HG02571 (cell line): ENCODE data around the gene TBC1D10A.

Experiments used
- ATAC-seq: cut with Tn5 transposase; IDR thresholded peaks from one replicate; pipeline ENCODE4 v1.9.1; 2021; ENCODE audit warnings: mild to moderate bottlenecking, moderate library complexity; ENCODE audit not compliant: unreplicated experiment

Gene TBC1D10A

DNA sequence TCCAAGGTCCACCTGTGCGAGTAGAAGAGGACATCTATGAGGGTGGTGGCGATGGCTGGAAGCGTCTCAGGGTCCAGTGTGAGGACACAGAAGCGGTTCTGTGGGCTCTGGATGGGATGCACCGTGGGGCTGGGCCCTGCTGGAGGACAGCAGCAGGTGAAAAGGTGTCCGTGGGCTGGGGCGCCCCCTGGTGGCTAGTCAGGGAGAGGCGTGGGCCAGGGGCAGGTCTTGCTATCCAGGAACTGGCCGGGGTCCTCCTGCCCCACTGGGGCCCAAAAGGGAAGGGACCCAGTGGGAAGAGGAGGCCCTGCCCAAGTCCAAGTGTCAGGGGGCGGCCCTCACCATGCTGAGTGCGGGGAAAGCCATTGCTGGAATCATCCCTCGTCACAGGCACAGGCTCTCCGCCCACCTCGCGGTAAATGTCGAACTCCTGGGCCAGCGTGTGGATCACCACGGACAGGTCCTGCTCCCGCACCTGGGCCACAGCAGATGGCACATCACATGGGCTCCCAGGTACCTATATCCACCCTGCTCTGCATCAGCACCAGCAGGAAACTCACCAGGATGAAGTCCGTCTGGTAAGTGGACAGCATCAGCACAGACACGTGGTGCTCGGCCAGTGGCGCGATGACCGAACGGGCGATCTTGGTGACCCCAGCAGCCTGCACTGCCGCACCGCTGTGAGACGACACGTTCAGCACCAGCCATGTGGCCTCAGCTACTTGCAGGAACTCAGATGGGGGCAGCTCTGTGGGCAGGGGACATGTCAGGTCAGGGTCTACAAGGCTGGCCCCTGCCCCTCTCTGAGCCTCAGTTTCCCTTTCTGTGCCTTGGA lies 39.7 kb downstream of the TBC1D10A start:
- no peak for ATAC-seq

- ATAC-seq = no peak
Measured at GRCh38 chr22:30286331-30286730, 40.4 kb downstream of the TBC1D10A start.

- no peak for ATAC-seq
Measured at GRCh38 chr22:30285846-30286200, 40.9 kb downstream of the TBC1D10A start.

- no peak for ATAC-seq
Measured at GRCh38 chr22:30285176-30285845, 41.4 kb downstream of the TBC1D10A start.

- ATAC-seq = no peak
Measured at GRCh38 chr22:30284666-30285065, 42.1 kb downstream of the TBC1D10A start.

DNA sequence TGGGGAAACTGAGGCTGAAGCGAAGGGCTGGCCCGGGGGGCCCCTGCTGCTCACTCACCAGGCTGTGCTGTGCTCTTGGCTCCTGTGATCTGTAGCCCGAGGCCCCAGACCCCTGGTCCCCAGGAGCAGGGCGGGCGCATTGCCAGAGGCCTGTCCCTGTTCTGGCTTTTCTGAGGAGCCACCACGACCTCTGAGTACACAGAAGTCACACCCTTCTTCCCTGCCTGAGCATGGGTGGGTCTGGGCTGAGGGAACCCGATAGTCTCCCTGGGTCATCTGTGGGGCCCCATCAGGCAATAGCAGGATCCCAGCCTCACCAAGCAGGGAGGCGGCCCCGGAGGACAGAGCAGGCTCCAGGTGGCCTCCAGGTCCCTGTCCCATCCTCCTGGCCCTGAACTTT lies 42.6 kb downstream of the TBC1D10A start:
- no peak for ATAC-seq

DNA sequence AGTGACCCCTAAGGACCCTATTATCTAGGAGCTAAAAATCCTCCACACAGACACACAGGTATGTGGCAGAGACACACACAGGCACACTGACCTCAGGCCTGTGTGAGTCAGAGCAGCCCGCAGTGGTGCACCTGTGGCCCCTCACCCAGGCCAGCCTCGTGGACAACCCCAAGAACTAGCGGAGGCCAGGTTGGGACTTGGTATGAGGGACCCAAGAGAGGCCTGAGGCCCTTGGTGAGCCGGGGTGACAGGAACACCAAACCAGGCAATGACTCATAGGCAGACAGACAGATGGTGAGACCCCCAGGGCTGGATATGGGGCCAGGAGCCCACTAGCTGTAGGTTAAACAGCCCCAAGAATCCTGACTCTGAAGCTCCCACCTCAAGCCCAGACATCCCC lies 43.4 kb downstream of the TBC1D10A start:
- ATAC-seq = no peak

- no peak for ATAC-seq
Measured at GRCh38 chr22:30282616-30283046, 44.1 kb downstream of the TBC1D10A start.

GRCh38 chr22:30280505-30280904 lies 46.2 kb downstream of the TBC1D10A start:
- ATAC-seq = no peak

DNA sequence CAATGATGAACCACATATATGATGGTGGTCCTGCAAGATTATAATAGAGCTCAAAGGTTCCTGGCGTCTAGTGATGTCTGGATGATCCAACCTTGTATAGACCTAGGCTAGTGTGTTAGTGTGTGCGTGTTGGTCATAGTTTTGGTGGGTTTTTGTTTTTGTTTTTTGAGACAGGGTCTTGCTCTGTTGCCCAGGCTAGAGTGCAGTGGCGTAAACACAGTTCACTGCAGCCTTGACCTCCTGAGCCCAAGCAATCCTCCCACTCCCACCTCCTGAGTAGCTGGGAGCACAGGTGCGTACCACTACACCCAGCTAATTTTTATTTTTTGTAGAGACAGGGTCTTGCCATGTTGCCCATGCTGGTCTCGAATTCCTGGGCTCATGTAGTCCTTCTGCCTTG lies 46.8 kb downstream of the TBC1D10A start:
- ATAC-seq = no peak

- ATAC-seq = no peak
Measured at GRCh38 chr22:30279046-30279788, 47.5 kb downstream of the TBC1D10A start.

GRCh38 chr22:30277547-30278344 lies 49.0 kb downstream of the TBC1D10A start:
- no peak for ATAC-seq

GRCh38 chr22:30276039-30276438 lies 50.7 kb downstream of the TBC1D10A start:
- ATAC-seq = no peak

- ATAC-seq = no peak
Measured at GRCh38 chr22:30275625-30276024, 51.1 kb downstream of the TBC1D10A start.

GRCh38 chr22:30274437-30274812 lies 52.3 kb downstream of the TBC1D10A start:
- ATAC-seq = no peak

GRCh38 chr22:30273711-30274436 lies 52.9 kb downstream of the TBC1D10A start:
- no peak for ATAC-seq

DNA sequence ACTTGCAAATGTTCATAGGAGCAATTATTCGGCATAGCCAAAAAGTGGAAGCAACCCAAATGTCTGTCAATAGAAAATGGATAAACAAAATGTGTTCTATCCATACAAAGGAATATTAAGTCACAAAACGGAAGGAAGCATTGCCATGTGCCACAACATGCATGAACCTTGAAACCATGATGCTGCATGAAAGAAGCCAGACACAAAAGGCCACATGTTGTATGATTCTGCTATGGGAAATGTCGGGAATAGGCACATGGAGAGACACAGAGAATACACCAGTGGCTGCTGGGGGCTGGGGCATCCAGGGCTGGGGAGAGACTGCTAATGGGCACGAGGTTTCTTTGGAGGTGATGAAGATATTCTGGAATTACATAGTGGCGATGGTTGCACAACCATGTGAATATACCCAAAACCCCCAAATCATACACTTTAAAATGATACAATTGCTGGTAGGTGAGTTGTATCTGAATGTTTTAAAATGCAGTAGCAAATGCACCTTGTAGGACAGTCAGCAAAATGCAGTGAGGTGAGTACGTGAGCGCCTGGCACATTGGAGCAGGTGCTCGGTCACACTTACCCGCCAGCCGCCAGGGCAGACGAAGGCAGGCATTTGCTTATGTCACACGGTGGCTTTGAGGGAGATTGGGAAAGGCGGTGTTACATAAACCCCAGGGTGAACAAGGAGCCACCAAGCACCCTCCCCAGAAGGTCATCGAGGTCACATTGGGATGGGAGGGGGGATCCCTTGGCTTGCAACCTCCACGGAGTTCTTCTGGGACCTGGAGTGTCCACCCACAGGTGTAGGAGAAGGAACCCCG lies 53.8 kb downstream of the TBC1D10A start:
- no peak for ATAC-seq

DNA sequence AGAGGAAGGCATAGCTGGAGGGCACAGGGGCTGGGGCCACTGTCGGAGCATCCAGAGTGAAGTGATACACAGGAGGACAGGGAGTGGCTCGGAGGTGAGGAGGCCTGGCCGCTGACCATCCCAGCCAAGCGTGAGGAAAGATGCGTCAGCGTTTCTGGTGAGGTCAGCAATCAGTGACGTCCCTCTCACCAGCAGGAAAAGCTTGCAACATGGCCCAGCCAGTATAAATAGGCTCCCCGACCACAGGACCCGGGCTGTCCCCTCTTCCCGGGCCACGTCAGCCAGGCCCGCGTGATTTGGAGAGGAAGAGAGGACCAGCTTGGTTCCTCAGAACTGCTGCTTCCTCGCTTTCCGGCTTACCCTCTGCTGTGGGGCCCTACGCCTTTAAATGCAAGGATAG lies 55.9 kb downstream of the TBC1D10A start:
- no peak for ATAC-seq

DNA sequence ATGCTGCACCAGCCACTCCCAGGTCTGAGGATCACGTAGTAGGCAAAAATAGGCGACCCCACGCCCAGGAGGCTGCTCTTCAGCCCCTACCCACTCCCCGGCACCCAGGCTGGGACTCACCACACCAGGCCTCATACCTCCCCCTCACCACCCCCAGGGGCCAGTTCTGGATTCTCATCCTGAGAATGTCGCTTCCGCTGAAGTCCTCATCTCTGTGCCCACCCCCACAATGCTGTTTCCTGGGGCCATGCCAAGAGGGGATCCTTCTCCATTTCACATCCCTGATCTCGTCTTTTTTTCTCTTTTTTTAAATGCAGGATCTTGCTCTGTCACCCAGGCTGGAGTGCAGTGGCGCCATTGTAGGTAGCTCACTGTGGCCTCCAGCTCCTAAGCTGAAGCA lies 58.4 kb downstream of the TBC1D10A start:
- ATAC-seq = no peak
